ENCODE results near the gene CELF3.

GRCh38 chr1:151684128-151684527 is 32.5 kb downstream of the CELF3 start:
- no peak for TF ChIP-seq POLR2A (IDR thresholded peaks at IDR 0.05)
- TF ChIP-seq CTCF (IDR thresholded peaks at IDR 0.05): no peak
- no peak for TF ChIP-seq POLR2AphosphoS5 (IDR thresholded peaks at IDR 0.05)

Measured in stomach (tissue), 4 donors.